T-helper 22 cell (primary cell): ENCODE data around the gene SCARF2.
"Not testable (repeated sequence)": the region's sequence is repeated elsewhere in the genome, so short reads cannot be mapped to it uniquely, and the experiment has no call there.

Source experiments
- DNase-seq: peaks from one replicate; pipeline ENCODE4 v3.0.0-alpha.2; 2020; ENCODE audit warnings: low read depth

SCARF2 gene

GRCh38 chr22:20437613-20438426 lies at the start of gene SCARF2:
Gene SCARF2, minus strand, starts transcription at chr22:20437825. Its CDS starts 71 bp downstream, at chr22:20437754.
- no peak for DNase-seq

DNA sequence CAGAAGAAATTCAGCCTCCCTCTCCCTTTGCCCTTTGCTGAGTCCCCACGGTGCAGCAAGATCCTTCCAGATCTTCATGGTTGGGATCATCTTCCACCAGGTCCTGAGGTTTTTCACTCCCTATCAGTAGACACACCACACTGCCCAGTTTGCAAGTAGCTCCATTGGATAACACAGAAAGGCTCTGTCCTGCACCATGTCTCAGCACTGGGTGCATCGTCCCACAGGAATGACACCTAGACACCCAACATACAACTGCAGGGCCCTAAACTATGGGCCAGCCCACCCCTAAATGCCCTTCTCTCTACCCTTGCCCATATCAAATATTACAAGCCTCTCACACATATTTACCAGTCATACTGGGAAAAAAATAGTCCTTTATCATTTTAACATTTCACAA lies 48.6 kb upstream of the SCARF2 start:
- no peak for DNase-seq

GRCh38 chr22:20484948-20485683 lies 47.5 kb upstream of the SCARF2 start:
- DNase-seq = no peak

GRCh38 chr22:20483771-20484170 lies 46.1 kb upstream of the SCARF2 start:
- DNase-seq = no peak

DNA sequence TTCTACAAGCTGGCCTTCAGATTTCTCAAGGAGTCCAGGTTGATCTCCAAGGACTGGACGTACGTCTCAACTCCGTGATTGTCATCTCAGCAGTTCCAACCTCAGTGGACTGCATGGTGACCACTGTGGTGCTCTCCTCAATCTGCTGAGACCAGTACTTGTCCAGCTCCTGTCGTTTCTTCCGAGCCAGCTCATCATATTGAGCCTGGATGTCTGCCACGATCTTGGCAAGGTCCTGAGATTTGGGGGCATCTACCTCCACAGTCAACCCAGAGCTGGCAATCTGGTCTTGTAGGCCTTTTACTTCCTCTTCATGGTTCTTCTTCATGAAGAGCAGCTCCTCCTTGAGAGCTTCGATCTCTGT lies 45.5 kb upstream of the SCARF2 start:
- not testable (repeated sequence) for DNase-seq

- no peak for DNase-seq
Observed at GRCh38 chr22:20479612-20480196, 42.1 kb upstream of the SCARF2 start.

- not testable (repeated sequence) for DNase-seq
Observed at GRCh38 chr22:20478059-20478458, 40.4 kb upstream of the SCARF2 start.

- not testable (repeated sequence) for DNase-seq
Observed at GRCh38 chr22:20475569-20475968, 37.9 kb upstream of the SCARF2 start.

DNA sequence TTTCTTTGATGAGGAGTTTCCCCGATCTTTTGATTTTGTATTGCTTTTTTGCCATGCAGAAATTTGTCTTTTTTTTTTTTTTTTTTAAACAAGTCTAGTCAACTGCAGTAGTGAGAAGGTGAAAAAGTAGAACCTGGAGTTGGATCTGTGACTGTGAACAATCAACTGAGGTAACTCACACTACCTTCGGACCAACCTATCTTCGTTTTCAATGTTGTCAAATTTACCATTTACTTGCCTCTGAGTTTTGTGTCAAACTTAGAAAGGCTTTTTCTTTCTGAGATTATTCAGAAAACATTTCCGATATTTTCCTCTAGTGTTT lies 37.5 kb upstream of the SCARF2 start:
- no peak for DNase-seq

GRCh38 chr22:20472629-20473442 lies 35.2 kb upstream of the SCARF2 start:
- no peak for DNase-seq

DNA sequence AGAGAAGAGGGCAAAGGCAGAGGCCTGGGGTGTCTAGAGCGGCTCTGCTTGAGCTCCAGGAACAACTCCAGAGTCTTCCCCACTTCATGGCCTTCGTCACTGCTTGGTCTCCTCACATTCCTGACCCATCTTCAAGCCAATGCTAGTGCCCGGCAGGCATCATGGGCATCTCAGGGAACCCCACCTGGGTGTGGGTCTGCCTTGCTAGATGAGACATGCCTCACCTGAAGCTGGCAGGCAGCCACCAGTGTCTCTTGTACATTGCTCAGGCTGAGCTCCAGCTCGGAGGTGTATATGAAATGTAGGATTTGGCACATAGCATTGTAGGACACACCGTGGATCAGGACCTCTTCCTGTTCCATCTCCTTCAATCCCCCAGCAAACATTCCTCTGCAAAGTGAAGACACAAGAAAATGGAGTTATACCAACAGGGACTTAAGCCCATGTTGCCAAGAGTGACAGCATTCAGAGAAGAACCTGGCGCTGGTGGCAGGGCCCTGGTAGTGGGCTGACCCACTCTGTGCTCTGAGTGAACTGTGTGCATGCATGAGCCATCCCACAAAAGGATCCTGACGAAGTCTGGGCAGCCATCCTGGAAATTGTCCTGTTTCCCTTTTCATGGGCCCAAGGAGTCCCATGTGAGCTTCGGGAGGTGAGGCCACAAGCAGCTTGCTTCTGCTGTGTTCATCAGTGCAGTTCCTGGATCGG lies 33.7 kb upstream of the SCARF2 start:
- no peak for DNase-seq

GRCh38 chr22:20470525-20470924 lies 32.9 kb upstream of the SCARF2 start:
- DNase-seq = not testable (repeated sequence)

DNA sequence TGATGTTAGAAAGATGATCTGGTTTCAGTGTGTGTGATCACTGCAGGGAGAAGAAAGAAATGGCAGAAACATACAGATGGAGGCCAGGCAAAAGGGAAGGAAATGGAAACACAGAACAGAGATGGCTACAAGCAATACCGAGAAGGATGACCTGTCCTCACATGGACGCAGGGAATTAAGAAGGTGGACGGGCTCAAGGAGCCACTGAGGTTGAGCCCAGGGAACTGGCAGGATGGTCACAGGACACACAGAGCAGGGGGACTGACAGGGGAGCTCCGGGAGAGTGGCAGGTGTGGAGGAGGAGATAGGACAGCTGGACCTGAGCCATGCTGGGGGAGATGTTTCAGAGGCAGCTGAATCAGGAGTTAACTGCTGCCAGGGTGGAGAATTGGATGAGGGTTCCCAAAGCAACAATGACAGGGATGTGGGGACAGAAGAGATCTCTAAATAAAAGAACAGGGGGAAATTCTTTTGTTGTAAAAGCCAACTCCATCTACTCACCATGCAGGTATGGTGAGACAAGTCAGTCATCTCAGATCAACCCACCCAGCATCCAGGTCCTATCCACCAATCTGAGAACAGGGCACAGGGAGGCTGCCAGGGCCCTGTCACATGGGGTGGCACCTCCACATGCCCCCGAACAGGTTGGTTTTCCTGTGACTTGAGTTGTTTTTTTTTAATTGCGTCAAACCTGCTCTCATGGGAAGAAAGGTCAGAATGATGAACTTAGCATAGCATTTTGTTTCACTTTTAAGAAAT lies 31.7 kb upstream of the SCARF2 start:
- no peak for DNase-seq

DNA sequence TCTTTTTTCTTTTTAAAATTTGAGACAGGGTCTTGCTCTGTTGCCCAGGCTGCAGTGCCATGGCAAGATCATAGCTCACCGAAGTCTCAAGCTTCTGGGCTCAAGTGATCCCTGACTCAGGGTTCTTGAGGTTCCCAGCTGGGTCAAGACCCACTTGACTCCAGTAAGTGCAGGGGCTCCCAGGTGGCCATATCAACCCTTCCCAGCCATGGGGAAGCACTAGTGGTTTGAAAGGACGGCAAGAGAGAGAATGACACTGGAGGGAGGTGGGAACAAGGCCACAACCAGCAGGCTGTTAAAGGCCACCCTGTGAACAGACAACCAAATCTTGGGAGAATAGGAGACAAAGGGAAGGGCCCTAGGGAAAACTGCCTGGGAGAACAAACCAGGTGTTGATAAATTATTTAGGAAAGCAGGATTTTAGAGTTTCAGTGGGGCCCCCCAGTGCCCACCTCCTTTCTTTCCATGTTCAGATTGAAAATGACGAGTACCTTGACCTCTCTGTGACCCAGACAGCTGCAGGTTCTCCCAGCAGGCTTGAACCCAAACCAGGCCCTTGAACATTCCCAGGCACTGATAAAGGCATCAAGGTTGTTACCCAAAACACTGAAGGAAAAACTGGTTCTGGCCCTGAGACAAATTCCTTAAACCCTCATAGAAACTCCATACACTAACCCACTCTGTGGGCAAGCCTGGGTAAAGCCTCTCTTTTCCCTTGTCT lies 29.2 kb upstream of the SCARF2 start:
- DNase-seq = no peak

DNA sequence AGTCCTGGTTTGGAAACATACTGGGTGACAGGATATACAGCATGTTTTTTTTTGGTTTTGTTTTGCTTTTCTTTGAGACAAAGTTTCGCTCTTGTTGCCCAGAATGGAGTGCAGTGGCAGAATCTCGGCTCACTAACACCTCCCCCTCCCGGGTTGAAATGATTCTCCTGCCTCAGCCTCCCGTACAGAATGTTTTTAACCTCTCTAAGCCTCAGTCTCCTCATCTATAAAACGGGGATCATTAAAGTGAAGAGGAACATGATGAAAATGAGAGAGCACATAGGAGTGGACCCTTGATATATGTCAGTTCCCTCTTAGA lies 28.1 kb upstream of the SCARF2 start:
- no peak for DNase-seq

DNA sequence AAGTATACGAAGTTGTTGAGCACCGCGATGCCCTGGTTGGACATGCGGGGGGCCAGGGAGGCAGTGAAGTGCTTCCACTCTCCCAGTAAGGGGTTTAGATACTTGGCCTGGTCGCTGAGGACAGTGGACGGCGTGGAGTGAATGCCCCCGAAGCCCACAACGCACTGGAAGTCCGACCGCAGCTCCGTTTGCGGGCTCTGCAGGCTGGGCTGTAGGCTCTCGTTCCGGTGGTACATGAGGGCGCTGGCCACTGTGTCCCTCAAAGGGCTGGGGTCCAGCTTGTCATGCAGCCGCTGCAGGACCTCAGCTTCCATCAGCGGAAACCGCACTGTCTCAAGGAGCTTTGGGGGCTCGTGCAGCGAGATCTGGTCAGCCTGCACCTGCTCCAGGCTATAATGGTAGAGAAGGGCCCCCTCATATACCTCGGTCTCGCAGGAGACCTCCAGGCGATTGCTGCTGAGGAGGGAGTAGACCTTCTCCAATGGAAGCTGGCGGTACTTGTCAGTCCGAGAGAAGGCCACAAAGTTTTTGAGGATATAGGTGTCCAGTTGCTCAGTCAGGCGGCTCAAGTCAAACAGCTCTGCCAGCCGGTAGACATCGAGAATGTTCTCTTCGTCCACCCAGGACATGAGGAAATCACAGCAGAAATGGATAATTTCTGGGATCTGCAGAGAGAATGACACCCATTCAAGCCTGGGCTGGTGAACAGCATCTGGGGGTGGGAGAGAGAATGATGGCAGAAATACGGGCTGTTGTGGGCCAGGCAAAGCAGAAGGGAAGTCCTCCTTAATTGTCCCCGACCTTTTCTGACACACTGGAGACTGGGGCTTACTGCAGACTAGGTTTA lies 27.5 kb upstream of the SCARF2 start:
- DNase-seq = no peak

GRCh38 chr22:20464096-20464614 lies 26.5 kb upstream of the SCARF2 start:
- peak; percentile 44 for DNase-seq

DNA sequence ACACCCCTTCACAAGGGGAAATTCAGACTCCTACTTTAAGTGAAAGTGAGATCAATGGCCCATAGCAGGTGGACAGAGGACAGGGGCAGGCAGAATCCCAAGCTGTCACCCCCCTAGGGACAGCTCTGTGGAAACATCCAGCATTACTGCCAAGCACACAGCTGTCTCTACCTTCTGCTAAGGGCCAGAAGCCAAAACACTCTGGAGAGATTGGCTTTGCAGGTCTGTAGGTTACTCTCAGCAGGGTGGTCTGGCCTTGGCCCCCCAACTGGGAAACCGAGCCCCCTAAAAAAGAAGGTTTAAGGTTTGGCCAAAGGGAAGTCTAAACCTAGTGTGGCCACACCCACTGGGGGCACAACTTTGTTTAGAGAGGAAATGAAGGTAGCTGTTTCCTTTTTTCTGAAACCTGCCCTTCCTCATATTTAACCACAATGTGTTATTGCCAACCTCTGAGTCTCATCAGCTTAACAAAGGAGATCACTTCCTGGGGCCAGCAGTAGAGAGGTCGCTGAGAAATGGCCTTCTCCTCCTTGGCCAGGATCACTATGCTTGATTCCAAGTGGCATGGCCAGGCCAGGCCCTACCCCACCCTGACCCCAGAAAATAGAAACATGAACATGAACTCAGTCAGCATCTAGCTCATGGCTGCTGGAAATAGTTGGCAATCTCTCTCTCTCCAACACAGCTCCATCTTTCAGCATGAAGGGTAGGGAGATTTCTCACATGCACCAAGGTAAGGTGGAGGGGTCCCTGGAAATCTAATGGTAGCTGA lies 25.9 kb upstream of the SCARF2 start:
- DNase-seq = peak; percentile 13
